GM12878 (cell line): ENCODE data around the gene PLD5.
"Not testable (repeated sequence)": the region's sequence is repeated elsewhere in the genome, so short reads cannot be mapped to it uniquely, and the experiment has no call there.

Experiments used
- ATF7 ChIP-seq: fragments of 450-650 bp; IDR thresholded peaks from 2 replicates; pipeline ENCODE4 v1.6.1; 2016; ENCODE audit warnings: low read depth, mild to moderate bottlenecking
- E4F1 ChIP-seq: fragments of 450-650 bp; IDR thresholded peaks from 2 replicates; pipeline ENCODE4 v1.6.1; 2018; ENCODE audit warnings: borderline replicate concordance, mild to moderate bottlenecking; ENCODE audit not compliant: partially characterized antibody
- MAX ChIP-seq: IDR thresholded peaks from 2 replicates; pipeline ENCODE4 v1.6.1; 2012; ENCODE audit warnings: low read depth, low read length, improper control_type of control experiment
- MYC ChIP-seq: IDR thresholded peaks from 2 replicates; pipeline ENCODE4 v1.6.1; 2011; ENCODE audit warnings: mild to moderate bottlenecking, low read length, moderate library complexity, inconsistent platforms; ENCODE audit not compliant: insufficient read depth, insufficient replicate concordance, insufficient read length, severe bottlenecking
- NR2C2 ChIP-seq: IDR thresholded peaks from 2 replicates; pipeline ENCODE4 v1.6.1; 2011; ENCODE audit warnings: borderline replicate concordance, low read depth; ENCODE audit not compliant: control insufficient read depth, insufficient read length
- NRF1 ChIP-seq: conservative IDR thresholded peaks from 2 replicates; pipeline ENCODE4 v1.6.1; 2011; ENCODE audit warnings: mild to moderate bottlenecking, low read depth, low read length, improper control_type of control experiment
- POLR2A ChIP-seq: IDR thresholded peaks from 2 replicates; pipeline ENCODE4 v1.6.1; 2011; ENCODE audit warnings: low read depth, mild to moderate bottlenecking, low read length
- RCOR1 ChIP-seq: conservative IDR thresholded peaks from 2 replicates; pipeline ENCODE4 v1.6.1; 2012; ENCODE audit warnings: low read depth, low read length, improper control_type of control experiment
- SPI1 ChIP-seq: IDR thresholded peaks from 2 replicates; pipeline ENCODE4 v1.6.1; 2011; ENCODE audit warnings: low read depth, mild to moderate bottlenecking, low read length, moderate library complexity, borderline replicate concordance; ENCODE audit not compliant: insufficient read depth
- TF ChIP-seq, protein P1 (sequence below): IDR thresholded peaks from 2 replicates; pipeline ENCODE4 v1.6.1; 2012; ENCODE audit warnings: low read length, inconsistent platforms
- TF ChIP-seq, protein P2 (sequence below), 3 experiments: IDR thresholded peaks in 2 of 3; conservative IDR thresholded peaks in 1 of 3; 2 replicates each; pipeline ENCODE4 v1.5.1; 2011; ENCODE audit warnings: low read depth in 3 of 3, low read length in 3 of 3, mild to moderate bottlenecking in 3 of 3, control low read depth in 2 of 3, moderate library complexity in 2 of 3, inconsistent platforms in 1 of 3, mixed read lengths in 1 of 3; ENCODE audit not compliant: control insufficient read depth in 2 of 3, insufficient read depth in 1 of 3; ENCODE audit errors: extremely low read depth in 1 of 3

GRCh38 chr1:242288067-242288466 lies 236.4 kb downstream of the PLD5 start:
- not testable (repeated sequence) for TF ChIP-seq MYC, SPI1, ATF7, POLR2A, NRF1, NR2C2, RCOR1, E4F1, MAX
- TF ChIP-seq, protein P1, sequence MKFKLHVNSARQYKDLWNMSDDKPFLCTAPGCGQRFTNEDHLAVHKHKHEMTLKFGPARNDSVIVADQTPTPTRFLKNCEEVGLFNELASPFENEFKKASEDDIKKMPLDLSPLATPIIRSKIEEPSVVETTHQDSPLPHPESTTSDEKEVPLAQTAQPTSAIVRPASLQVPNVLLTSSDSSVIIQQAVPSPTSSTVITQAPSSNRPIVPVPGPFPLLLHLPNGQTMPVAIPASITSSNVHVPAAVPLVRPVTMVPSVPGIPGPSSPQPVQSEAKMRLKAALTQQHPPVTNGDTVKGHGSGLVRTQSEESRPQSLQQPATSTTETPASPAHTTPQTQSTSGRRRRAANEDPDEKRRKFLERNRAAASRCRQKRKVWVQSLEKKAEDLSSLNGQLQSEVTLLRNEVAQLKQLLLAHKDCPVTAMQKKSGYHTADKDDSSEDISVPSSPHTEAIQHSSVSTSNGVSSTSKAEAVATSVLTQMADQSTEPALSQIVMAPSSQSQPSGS = not testable (repeated sequence)
- TF ChIP-seq, protein P2, sequence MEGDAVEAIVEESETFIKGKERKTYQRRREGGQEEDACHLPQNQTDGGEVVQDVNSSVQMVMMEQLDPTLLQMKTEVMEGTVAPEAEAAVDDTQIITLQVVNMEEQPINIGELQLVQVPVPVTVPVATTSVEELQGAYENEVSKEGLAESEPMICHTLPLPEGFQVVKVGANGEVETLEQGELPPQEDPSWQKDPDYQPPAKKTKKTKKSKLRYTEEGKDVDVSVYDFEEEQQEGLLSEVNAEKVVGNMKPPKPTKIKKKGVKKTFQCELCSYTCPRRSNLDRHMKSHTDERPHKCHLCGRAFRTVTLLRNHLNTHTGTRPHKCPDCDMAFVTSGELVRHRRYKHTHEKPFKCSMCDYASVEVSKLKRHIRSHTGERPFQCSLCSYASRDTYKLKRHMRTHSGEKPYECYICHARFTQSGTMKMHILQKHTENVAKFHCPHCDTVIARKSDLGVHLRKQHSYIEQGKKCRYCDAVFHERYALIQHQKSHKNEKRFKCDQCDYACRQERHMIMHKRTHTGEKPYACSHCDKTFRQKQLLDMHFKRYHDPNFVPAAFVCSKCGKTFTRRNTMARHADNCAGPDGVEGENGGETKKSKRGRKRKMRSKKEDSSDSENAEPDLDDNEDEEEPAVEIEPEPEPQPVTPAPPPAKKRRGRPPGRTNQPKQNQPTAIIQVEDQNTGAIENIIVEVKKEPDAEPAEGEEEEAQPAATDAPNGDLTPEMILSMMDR (IDR thresholded peaks at IDR 0.05 in 2 of 3, conservative IDR thresholded peaks at IDR 0.05 in 1 of 3; ENCODE audit: control insufficient read depth in 2 of 3, extremely low read depth in 1 of 3, insufficient read depth in 1 of 3, low read depth in 3 of 3, low read length in 3 of 3) = not testable (repeated sequence)
